Endothelial cell of umbilical vein (primary cell): ENCODE data around the gene POLE4. TPM values are rescaled to one million over a fixed set of nuclear protein-coding genes. Genes with fewer than 3 reads are reported as not detected.

Experiments
- BruUV-seq: library from RNA; stranded (reverse); fragments of 400-500 nt; replicated peaks from 2 replicates; lab custom pipeline; 2021; lab: Mats Ljungman, UMichigan
- CTCF ChIA-PET: fragments of 300-600, 350-600 bp; sonication (Branson Sonifier 250); formaldehyde crosslinking; loops from one replicate; lab custom pipeline; 2021; ENCODE audit warnings: antibody characterized with exemption, inconsistent platforms; lab: Charles Lee
- POLR2A ChIA-PET: fragments of 300-600, 350-600 bp; sonication (Branson Sonifier 250); formaldehyde crosslinking; loops from one replicate; lab custom pipeline; 2021; ENCODE audit warnings: antibody characterized with exemption, inconsistent platforms; lab: Charles Lee
- DNase-seq: peaks from one replicate; pipeline ENCODE4 v3.0.0-alpha.2; 2011; ENCODE audit warnings: low read depth, low spot score
- FAIRE-seq: peaks from 2 replicates; lab custom pipeline; 2011; peaks lifted over from hg19 to GRCh38; lab: Jason Lieb, UNC
- H2AFZ ChIP-seq: 2 replicates; pipeline ENCODE4 v1.6.0; 2012; ENCODE audit warnings: low read depth, low read length, control low read depth, inconsistent platforms
- H3K27ac ChIP-seq: 2 replicates; pipeline ENCODE4 v1.5.1; 2011; ENCODE audit warnings: low read depth, mild to moderate bottlenecking, control low read depth, low read length, moderate library complexity; ENCODE audit not compliant: insufficient read depth
- H3K27me3 ChIP-seq, 2 experiments: 2 replicates each; pipeline versions ENCODE4 v1.6.0 to v1.6.1; 2011; ENCODE audit warnings: low read length in 2 of 2, mixed read lengths in 1 of 2; ENCODE audit not compliant: control insufficient read depth in 2 of 2, insufficient read depth in 2 of 2
- H3K36me3 ChIP-seq, 2 experiments: 2 replicates in 1 of 2; 3 replicates in 1 of 2; pipeline ENCODE4 v1.5.1; 2011; ENCODE audit warnings: low read length in 2 of 2, mild to moderate bottlenecking in 1 of 2, moderate library complexity in 1 of 2; ENCODE audit not compliant: control insufficient read depth in 2 of 2, insufficient read depth in 2 of 2; ENCODE audit errors: extremely low read depth in 1 of 2
- H3K4me1 ChIP-seq: 3 replicates; pipeline ENCODE4 v1.5.1; 2011; ENCODE audit warnings: mild to moderate bottlenecking, low read length; ENCODE audit not compliant: control insufficient read depth, insufficient read depth; ENCODE audit errors: extremely low read depth
- H3K4me2 ChIP-seq: 2 replicates; pipeline ENCODE4 v1.6.1; 2011; ENCODE audit warnings: low read length, control low read depth, mixed read lengths; ENCODE audit not compliant: insufficient read depth
- H3K4me3 ChIP-seq, 3 experiments: fragments of 200-600 bp in 1 of 3; sonication (generic), shearing (Covaris generic) in 1 of 3; replicated peaks in 1 of 3; 2 replicates each; pipeline ENCODE4 v1.5.1; 2011 to 2016; ENCODE audit warnings: control low read depth in 3 of 3, low read length in 3 of 3, mild to moderate bottlenecking in 2 of 3, inconsistent platforms in 1 of 3, low read depth in 1 of 3, moderate library complexity in 1 of 3; ENCODE audit not compliant: insufficient read depth in 1 of 3
- H3K79me2 ChIP-seq: 2 replicates; pipeline ENCODE4 v1.6.0; 2012; ENCODE audit warnings: low read length, inconsistent platforms; ENCODE audit not compliant: control insufficient read depth, insufficient read depth
- H3K9ac ChIP-seq: replicated peaks from 2 replicates; pipeline ENCODE3; 2011; ENCODE audit warnings: low read length, control low read depth; ENCODE audit not compliant: insufficient read depth; ENCODE audit errors: extremely low read depth
- H3K9me1 ChIP-seq: replicated peaks from 3 replicates; pipeline ENCODE4 v1.6.0; 2011; ENCODE audit warnings: mild to moderate bottlenecking, low read length; ENCODE audit not compliant: control insufficient read depth, insufficient read depth; ENCODE audit errors: extremely low read depth
- H3K9me3 ChIP-seq: replicated peaks from 2 replicates; pipeline ENCODE4 v1.5.1; 2012; ENCODE audit warnings: low read length, inconsistent platforms; ENCODE audit not compliant: control insufficient read depth, insufficient read depth
- H4K20me1 ChIP-seq: replicated peaks from 2 replicates; pipeline ENCODE3; 2011; ENCODE audit warnings: mild to moderate bottlenecking, low read length; ENCODE audit not compliant: control insufficient read depth, insufficient read depth; ENCODE audit errors: extremely low read depth
- EZH2 ChIP-seq: IDR thresholded peaks from 2 replicates; pipeline ENCODE4 v1.6.1; 2012; ENCODE audit warnings: borderline replicate concordance, low read depth, mild to moderate bottlenecking, moderate library complexity, low read length, inconsistent platforms; ENCODE audit not compliant: severe bottlenecking
- FOS ChIP-seq: IDR thresholded peaks from 2 replicates; pipeline ENCODE4 v1.6.1; 2011; ENCODE audit warnings: mild to moderate bottlenecking, low read length, moderate library complexity, borderline replicate concordance; ENCODE audit not compliant: insufficient read depth
- GATA2 ChIP-seq: IDR thresholded peaks from 2 replicates; pipeline ENCODE4 v1.7.0; 2011; ENCODE audit warnings: low read depth, mild to moderate bottlenecking, moderate library complexity, mixed read lengths, low read length; ENCODE audit not compliant: insufficient read length, insufficient read depth
- JUN ChIP-seq: IDR thresholded peaks from 2 replicates; pipeline ENCODE4 v1.6.1; 2011; ENCODE audit warnings: borderline replicate concordance, low read depth; ENCODE audit not compliant: insufficient read length, insufficient read depth
- MYC ChIP-seq: IDR thresholded peaks from one replicate; pipeline ENCODE4 v1.6.1; 2011; ENCODE audit warnings: mild to moderate bottlenecking, low read depth, low read length
- POLR2A ChIP-seq: IDR thresholded peaks from 2 replicates; pipeline ENCODE4 v1.6.1; 2012; ENCODE audit warnings: low read depth, mild to moderate bottlenecking, control low read depth, low read length
- POLR2AphosphoS5 ChIP-seq: IDR thresholded peaks from 2 replicates; pipeline ENCODE4 v1.6.1; 2012; ENCODE audit warnings: low read depth, mild to moderate bottlenecking, control low read depth, low read length, moderate library complexity; ENCODE audit not compliant: insufficient read depth
- dilution Hi-C: fragments of 300-500 bp; cut with MboI; formaldehyde crosslinking; loops from one replicate; pipeline ENCODE4 v1.15.0; 2019; ENCODE audit warnings: low sequenced_read_pairs; ENCODE audit not compliant: extremely low pct_ligation_motif_present
- intact Hi-C: fragments of 100-400 bp; cut with micrococcal nuclease; formaldehyde crosslinking; loops from one replicate; pipeline ENCODE4 v1.10.0; 2022
- polyA plus RNA-seq, 4 experiments: library from polyadenylated mRNA; depleted of rRNA in 3 of 4; stranded (reverse) in 3 of 4; unstranded in 1 of 4; fragments of >200 nt; gene quantifications; 2 replicates each; pipeline versions ENCODE4 v1.2.1 to v1.2.3, GENCODE V29; 2011 to 2012; ENCODE audit warnings: missing spikeins in 1 of 4
- total RNA-seq: library from RNA; stranded (reverse); gene quantifications from 2 replicates; pipeline ENCODE4 v1.2.3, GENCODE V29; 2021
- TF ChIP-seq, protein P1 (sequence below): IDR thresholded peaks from 2 replicates; pipeline ENCODE4 v1.6.1; 2011; ENCODE audit not compliant: insufficient read depth, insufficient read length
- TF ChIP-seq, protein P2 (sequence below), 2 donors: IDR thresholded peaks; 1 replicate in 1 of 2; 2 replicates in 1 of 2; pipeline ENCODE4 v1.5.1; 2011; ENCODE audit warnings: low read length in 2 of 2, mild to moderate bottlenecking in 2 of 2, moderate library complexity in 2 of 2, control low read depth in 1 of 2, inconsistent platforms in 1 of 2, low read depth in 1 of 2; ENCODE audit not compliant: insufficient read depth in 1 of 2; ENCODE audit errors: extremely low read depth in 1 of 2

The POLE4 gene
- total and polyA plus RNA-seq, 2 donors (not counting 3 experiments of a cell fraction or from before 2014, with no cell fraction given): 21.4 to 42.6 TPM

DNA sequence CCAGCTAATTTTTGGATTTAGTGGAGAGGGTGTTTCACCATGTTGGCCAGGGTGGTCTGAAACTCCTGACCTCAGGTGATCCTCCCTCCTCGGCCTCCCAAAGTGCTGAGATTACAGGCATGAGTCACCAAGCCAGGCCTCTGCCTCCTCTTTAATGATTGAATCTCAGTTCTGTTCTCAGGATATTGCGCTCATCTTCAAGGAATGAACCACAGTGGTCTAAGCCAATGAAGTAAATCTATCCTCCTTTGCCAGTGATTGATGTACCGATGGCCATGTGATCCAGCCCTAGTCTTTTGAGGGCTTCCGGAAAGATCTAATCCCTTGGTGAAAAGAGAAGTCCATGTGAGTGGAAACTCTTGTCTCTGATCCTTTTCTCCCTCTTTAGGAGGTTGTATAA is 48.6 kb downstream of the POLE4 start:
- CTCF ChIA-PET: no interaction called here
- no TSS peak for BruUV-seq
- DNase-seq (no peak), FAIRE-seq (no peak)
- no peaks in the 10 kb centered on the region for H3K9me1 ChIP-seq
- no peaks in the 10 kb centered on the region for H3K79me2 ChIP-seq
- POLR2A ChIA-PET: no interaction called here
- TF ChIP-seq JUN (no peak), MYC (no peak), POLR2A (no peak), POLR2AphosphoS5 (no peak), GATA2 (no peak), EZH2 (no peak), FOS (no peak)
- TF ChIP-seq, protein P1, sequence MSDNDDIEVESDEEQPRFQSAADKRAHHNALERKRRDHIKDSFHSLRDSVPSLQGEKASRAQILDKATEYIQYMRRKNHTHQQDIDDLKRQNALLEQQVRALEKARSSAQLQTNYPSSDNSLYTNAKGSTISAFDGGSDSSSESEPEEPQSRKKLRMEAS: no peak
- TF ChIP-seq, protein P2, sequence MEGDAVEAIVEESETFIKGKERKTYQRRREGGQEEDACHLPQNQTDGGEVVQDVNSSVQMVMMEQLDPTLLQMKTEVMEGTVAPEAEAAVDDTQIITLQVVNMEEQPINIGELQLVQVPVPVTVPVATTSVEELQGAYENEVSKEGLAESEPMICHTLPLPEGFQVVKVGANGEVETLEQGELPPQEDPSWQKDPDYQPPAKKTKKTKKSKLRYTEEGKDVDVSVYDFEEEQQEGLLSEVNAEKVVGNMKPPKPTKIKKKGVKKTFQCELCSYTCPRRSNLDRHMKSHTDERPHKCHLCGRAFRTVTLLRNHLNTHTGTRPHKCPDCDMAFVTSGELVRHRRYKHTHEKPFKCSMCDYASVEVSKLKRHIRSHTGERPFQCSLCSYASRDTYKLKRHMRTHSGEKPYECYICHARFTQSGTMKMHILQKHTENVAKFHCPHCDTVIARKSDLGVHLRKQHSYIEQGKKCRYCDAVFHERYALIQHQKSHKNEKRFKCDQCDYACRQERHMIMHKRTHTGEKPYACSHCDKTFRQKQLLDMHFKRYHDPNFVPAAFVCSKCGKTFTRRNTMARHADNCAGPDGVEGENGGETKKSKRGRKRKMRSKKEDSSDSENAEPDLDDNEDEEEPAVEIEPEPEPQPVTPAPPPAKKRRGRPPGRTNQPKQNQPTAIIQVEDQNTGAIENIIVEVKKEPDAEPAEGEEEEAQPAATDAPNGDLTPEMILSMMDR (IDR thresholded peaks at IDR 0.05; ENCODE audit: extremely low read depth in 1 of 2, insufficient read depth in 1 of 2, low read depth in 1 of 2, low read length in 2 of 2): no peak
- dilution Hi-C loops: no loop called here
- H3K9me3 ChIP-seq: no peaks in the 10 kb centered on the region
- H3K36me3 ChIP-seq: no peaks in the 10 kb centered on the region
- no peaks in the 10 kb centered on the region for H3K4me1 ChIP-seq
- H3K9ac ChIP-seq: no peak overlapping the region
- no peak overlapping the region for H2AFZ ChIP-seq
- H3K27ac ChIP-seq: no peak overlapping the region
- no peak overlapping the region for H3K4me2 ChIP-seq
- no peaks in the 10 kb centered on the region for H3K27me3 ChIP-seq
- H3K4me3 ChIP-seq: no peak overlapping the region
- intact Hi-C loops: no loop called here
- no peaks in the 10 kb centered on the region for H4K20me1 ChIP-seq
